HCT116 (cell line): Measurements from ENCODE around the gene GOLGA8S. TPM values are rescaled to one million over a fixed set of nuclear protein-coding genes. Genes with fewer than 3 reads are reported as not detected.
"Not testable (repeated sequence)": the region's sequence is repeated elsewhere in the genome, so short reads cannot be mapped to it uniquely, and the experiment has no call there.

Experiments
- ATAC-seq: fragments of 200-7000 bp; cut with Tn5 transposase; 2 replicates; pipeline ENCODE4 v1.9.1; 2020; ENCODE audit warnings: mild to moderate bottlenecking, moderate library complexity
- BruUV-seq: library from RNA; stranded (reverse); fragments of 400-500 nt; replicated peaks from 2 replicates; lab custom pipeline; 2021; lab: Mats Ljungman, UMichigan
- CTCF ChIA-PET: fragments of 300-600 bp; sonication (Branson Sonifier 250); formaldehyde crosslinking; loops from one replicate; lab custom pipeline; 2021; ENCODE audit warnings: antibody characterized with exemption; lab: Charles Lee
- POLR2A ChIA-PET: fragments of 300-600, 350-600 bp; sonication (Branson Sonifier 250); formaldehyde crosslinking; loops from one replicate; lab custom pipeline; 2021; ENCODE audit warnings: antibody characterized with exemption; lab: Charles Lee
- RAD21 ChIA-PET, 2 experiments: fragments of 300-600 bp; sonication (Branson Sonifier 250); formaldehyde crosslinking; loops; one replicate each; lab custom pipeline; 2023; ENCODE audit warnings: low total read pairs in 2 of 2; ENCODE audit not compliant: uncharacterized antibody in 2 of 2, unreplicated experiment in 2 of 2, low non-redundant PET in 1 of 2; lab: Charles Lee
- DNase-seq: peaks from one replicate; pipeline ENCODE4 v3.0.0-alpha.2; 2010; ENCODE audit warnings: low read depth, low spot score
- H2AFZ ChIP-seq: fragments of 200-600 bp; shearing (Covaris generic), sonication (generic); 2 replicates; pipeline ENCODE4 v1.6.1; 2017; ENCODE audit warnings: low read depth, mixed run types, mixed read lengths, antibody characterized with exemption, low read length; ENCODE audit not compliant: poor library complexity, severe bottlenecking
- H3K27ac ChIP-seq: 2 replicates; pipeline ENCODE4 v1.5.1; 2012; ENCODE audit warnings: low read depth, low read length
- H3K27me3 ChIP-seq: fragments of 200-600 bp; sonication (generic); 2 replicates; pipeline ENCODE4 v1.6.1; 2016; ENCODE audit warnings: mixed run types, low read length, mixed read lengths; ENCODE audit not compliant: insufficient read depth
- H3K36me3 ChIP-seq, 2 experiments: fragments of 200-500 bp in 1 of 2; fragments of 200-600 bp in 1 of 2; sonication (Bioruptor generic) in 1 of 2; sonication (generic) in 1 of 2; 2 replicates each; pipeline versions ENCODE4 v1.5.1 to v1.6.1; 2014 to 2016; ENCODE audit warnings: low read length in 2 of 2, inconsistent platforms in 1 of 2, mixed read lengths in 1 of 2, mixed run types in 1 of 2; ENCODE audit not compliant: insufficient read depth in 2 of 2, control insufficient read depth in 1 of 2
- H3K4me1 ChIP-seq, 2 experiments: fragments of 200-600 bp in 1 of 2; sonication (generic) in 1 of 2; 2 replicates each; pipeline versions ENCODE4 v1.5.1 to v1.6.1; 2012 to 2017; ENCODE audit warnings: low read length in 2 of 2, inconsistent platforms in 1 of 2, mild to moderate bottlenecking in 1 of 2, mixed read lengths in 1 of 2, mixed run types in 1 of 2, moderate library complexity in 1 of 2; ENCODE audit not compliant: insufficient read depth in 2 of 2, control insufficient read depth in 1 of 2
- H3K4me2 ChIP-seq: fragments of 200-600 bp; sonication (generic); 2 replicates; pipeline ENCODE4 v1.6.1; 2017; ENCODE audit warnings: mixed run types, low read length, mixed read lengths
- H3K4me3 ChIP-seq, 2 experiments: fragments of 200-600 bp in 1 of 2; sonication (generic) in 1 of 2; replicated peaks in 1 of 2; 2 replicates each; pipeline ENCODE4 v1.5.1; 2011 to 2016; ENCODE audit warnings: low read length in 2 of 2, control low read depth in 1 of 2, low read depth in 1 of 2, mild to moderate bottlenecking in 1 of 2, mixed read lengths in 1 of 2, mixed run types in 1 of 2
- H3K79me2 ChIP-seq: fragments of 200-600 bp; sonication (generic); 2 replicates; pipeline ENCODE4 v1.6.1; 2017; ENCODE audit warnings: mild to moderate bottlenecking, mixed run types, low read length, moderate library complexity, mixed read lengths; ENCODE audit not compliant: insufficient read depth
- H3K9ac ChIP-seq: fragments of 200-600 bp; sonication (generic); 2 replicates; pipeline ENCODE4 v1.6.1; 2016; ENCODE audit warnings: low read length, mixed read lengths
- H3K9me2 ChIP-seq: fragments of 200-600 bp; sonication (generic), shearing (Covaris generic); 2 replicates; pipeline ENCODE4 v1.6.1; 2017; ENCODE audit warnings: mixed run types, mild to moderate bottlenecking, moderate library complexity; ENCODE audit not compliant: insufficient read depth
- H3K9me3 ChIP-seq, 2 experiments: fragments of 200-500 bp in 1 of 2; fragments of 200-600 bp in 1 of 2; sonication (Bioruptor generic) in 1 of 2; sonication (generic) in 1 of 2; 2 replicates each; pipeline ENCODE4 v1.6.1; 2014 to 2017; ENCODE audit warnings: low read length in 2 of 2, mixed read lengths in 2 of 2, inconsistent platforms in 1 of 2, low read depth in 1 of 2, mild to moderate bottlenecking in 1 of 2, mixed run types in 1 of 2, moderate library complexity in 1 of 2; ENCODE audit not compliant: control insufficient read depth in 1 of 2, insufficient read depth in 1 of 2
- H4K20me1 ChIP-seq: fragments of 200-600 bp; sonication (generic), shearing (Covaris generic); 2 replicates; pipeline ENCODE4 v1.6.1; 2017; ENCODE audit warnings: mixed run types, mild to moderate bottlenecking, moderate library complexity; ENCODE audit not compliant: insufficient read depth
- intact Hi-C: fragments of 100-400 bp; cut with micrococcal nuclease; formaldehyde crosslinking; loops from 2 replicates; pipeline ENCODE4 v1.10.0; 2022
- total RNA-seq: library from RNA; stranded (reverse); gene quantifications from one replicate; pipeline ENCODE4 v1.2.1, GENCODE V29; 2021; ENCODE audit not compliant: unreplicated experiment

Gene GOLGA8S
- total RNA-seq, 1 experiment from 2014 or later, result 0.15 TPM

- H4K20me1 ChIP-seq, H3K9me3 ChIP-seq, H3K79me2 ChIP-seq, H3K9ac ChIP-seq, DNase-seq, ATAC-seq, H3K27ac ChIP-seq, H3K4me2 ChIP-seq, H3K4me3 ChIP-seq, intact Hi-C loops, H3K9me2 ChIP-seq, H3K4me1 ChIP-seq, RAD21 ChIA-PET, H3K36me3 ChIP-seq, POLR2A ChIA-PET, BruUV-seq, H2AFZ ChIP-seq: not testable (repeated sequence)
- CTCF ChIA-PET, result interaction anchor here (0.6 kb wide), 1 partner anchor 93 kb away, joined by 3 read pairs; no protein-coding TSS in a partner anchor
- H3K27me3 ChIP-seq, result peaks cover 19% of the 10 kb centered on the region; the same call in 1 of the 2 replicates
Observed at GRCh38 chr15:23374226-23374625, 19.7 kb downstream of the GOLGA8S start.

GRCh38 chr15:23378946-23379345 is 24.4 kb downstream of the GOLGA8S start:
- H3K27ac ChIP-seq, H2AFZ ChIP-seq, H3K36me3 ChIP-seq, H4K20me1 ChIP-seq, H3K9ac ChIP-seq, H3K4me2 ChIP-seq, BruUV-seq, CTCF ChIA-PET, POLR2A ChIA-PET, H3K9me3 ChIP-seq, H3K79me2 ChIP-seq, DNase-seq, H3K9me2 ChIP-seq, RAD21 ChIA-PET, ATAC-seq, H3K4me3 ChIP-seq, H3K4me1 ChIP-seq, intact Hi-C loops: not testable (repeated sequence)
- H3K27me3 ChIP-seq, result peaks cover 43% of the 10 kb centered on the region

GRCh38 chr15:23380700-23381099 is 26.2 kb downstream of the GOLGA8S start:
- H3K4me2 ChIP-seq, BruUV-seq, H3K9me2 ChIP-seq, H3K79me2 ChIP-seq, H3K4me1 ChIP-seq, H3K36me3 ChIP-seq, H4K20me1 ChIP-seq, POLR2A ChIA-PET, H3K9ac ChIP-seq, H3K9me3 ChIP-seq, intact Hi-C loops, CTCF ChIA-PET, H3K4me3 ChIP-seq, H2AFZ ChIP-seq, H3K27ac ChIP-seq, RAD21 ChIA-PET, ATAC-seq, DNase-seq: not testable (repeated sequence)
- peaks cover 56% of the 10 kb centered on the region for H3K27me3 ChIP-seq

GRCh38 chr15:23381192-23381591 is 26.6 kb downstream of the GOLGA8S start:
- POLR2A ChIA-PET, result not testable (repeated sequence)
- H3K27me3 ChIP-seq, result peaks cover 57% of the 10 kb centered on the region

More at GRCh38 chr15:23381192-23381591, 26.6 kb downstream of the GOLGA8S start:
- intact Hi-C loops, RAD21 ChIA-PET, H3K36me3 ChIP-seq, DNase-seq, H2AFZ ChIP-seq, CTCF ChIA-PET, H3K9me2 ChIP-seq, ATAC-seq, H3K4me3 ChIP-seq, H4K20me1 ChIP-seq, H3K4me1 ChIP-seq, H3K4me2 ChIP-seq, H3K27ac ChIP-seq, H3K79me2 ChIP-seq, H3K9ac ChIP-seq, BruUV-seq, H3K9me3 ChIP-seq: not testable (repeated sequence)
